HCT116 (cell line): ENCODE results near the gene TRIM59. TPM values are rescaled to one million over a fixed set of nuclear protein-coding genes. Genes with fewer than 3 reads are reported as not detected.

Experiments used
- ATAC-seq: fragments of 200-7000 bp; cut with Tn5 transposase; 2 replicates; pipeline ENCODE4 v1.9.1; 2020; ENCODE audit warnings: mild to moderate bottlenecking, moderate library complexity
- BruUV-seq: library from RNA; stranded (reverse); fragments of 400-500 nt; replicated peaks from 2 replicates; lab custom pipeline; 2021; lab: Mats Ljungman, UMichigan
- CTCF ChIA-PET: fragments of 300-600 bp; sonication (Branson Sonifier 250); formaldehyde crosslinking; loops from one replicate; lab custom pipeline; 2021; ENCODE audit warnings: antibody characterized with exemption; lab: Charles Lee
- POLR2A ChIA-PET: fragments of 300-600, 350-600 bp; sonication (Branson Sonifier 250); formaldehyde crosslinking; loops from one replicate; lab custom pipeline; 2021; ENCODE audit warnings: antibody characterized with exemption; lab: Charles Lee
- RAD21 ChIA-PET, 2 experiments: fragments of 300-600 bp; sonication (Branson Sonifier 250); formaldehyde crosslinking; loops; one replicate each; lab custom pipeline; 2023; ENCODE audit warnings: low total read pairs in 2 of 2; ENCODE audit not compliant: uncharacterized antibody in 2 of 2, unreplicated experiment in 2 of 2, low non-redundant PET in 1 of 2; lab: Charles Lee
- DNase-seq: peaks from one replicate; pipeline ENCODE4 v3.0.0-alpha.2; 2010; ENCODE audit warnings: low read depth, low spot score
- H2AFZ ChIP-seq: fragments of 200-600 bp; shearing (Covaris generic), sonication (generic); 2 replicates; pipeline ENCODE4 v1.6.1; 2017; ENCODE audit warnings: low read depth, mixed run types, mixed read lengths, antibody characterized with exemption, low read length; ENCODE audit not compliant: poor library complexity, severe bottlenecking
- H3K27ac ChIP-seq: 2 replicates; pipeline ENCODE4 v1.5.1; 2012; ENCODE audit warnings: low read depth, low read length
- H3K27me3 ChIP-seq: fragments of 200-600 bp; sonication (generic); 2 replicates; pipeline ENCODE4 v1.6.1; 2016; ENCODE audit warnings: mixed run types, low read length, mixed read lengths; ENCODE audit not compliant: insufficient read depth
- H3K36me3 ChIP-seq, 2 experiments: fragments of 200-500 bp in 1 of 2; fragments of 200-600 bp in 1 of 2; sonication (Bioruptor generic) in 1 of 2; sonication (generic) in 1 of 2; 2 replicates each; pipeline versions ENCODE4 v1.5.1 to v1.6.1; 2014 to 2016; ENCODE audit warnings: low read length in 2 of 2, inconsistent platforms in 1 of 2, mixed read lengths in 1 of 2, mixed run types in 1 of 2; ENCODE audit not compliant: insufficient read depth in 2 of 2, control insufficient read depth in 1 of 2
- H3K4me1 ChIP-seq, 2 experiments: fragments of 200-600 bp in 1 of 2; sonication (generic) in 1 of 2; 2 replicates each; pipeline versions ENCODE4 v1.5.1 to v1.6.1; 2012 to 2017; ENCODE audit warnings: low read length in 2 of 2, inconsistent platforms in 1 of 2, mild to moderate bottlenecking in 1 of 2, mixed read lengths in 1 of 2, mixed run types in 1 of 2, moderate library complexity in 1 of 2; ENCODE audit not compliant: insufficient read depth in 2 of 2, control insufficient read depth in 1 of 2
- H3K4me2 ChIP-seq: fragments of 200-600 bp; sonication (generic); 2 replicates; pipeline ENCODE4 v1.6.1; 2017; ENCODE audit warnings: mixed run types, low read length, mixed read lengths
- H3K4me3 ChIP-seq, 2 experiments: fragments of 200-600 bp in 1 of 2; sonication (generic) in 1 of 2; replicated peaks in 1 of 2; 2 replicates each; pipeline ENCODE4 v1.5.1; 2011 to 2016; ENCODE audit warnings: low read length in 2 of 2, control low read depth in 1 of 2, low read depth in 1 of 2, mild to moderate bottlenecking in 1 of 2, mixed read lengths in 1 of 2, mixed run types in 1 of 2
- H3K79me2 ChIP-seq: fragments of 200-600 bp; sonication (generic); 2 replicates; pipeline ENCODE4 v1.6.1; 2017; ENCODE audit warnings: mild to moderate bottlenecking, mixed run types, low read length, moderate library complexity, mixed read lengths; ENCODE audit not compliant: insufficient read depth
- H3K9ac ChIP-seq: fragments of 200-600 bp; sonication (generic); 2 replicates; pipeline ENCODE4 v1.6.1; 2016; ENCODE audit warnings: low read length, mixed read lengths
- H3K9me2 ChIP-seq: fragments of 200-600 bp; sonication (generic), shearing (Covaris generic); 2 replicates; pipeline ENCODE4 v1.6.1; 2017; ENCODE audit warnings: mixed run types, mild to moderate bottlenecking, moderate library complexity; ENCODE audit not compliant: insufficient read depth
- H3K9me3 ChIP-seq, 2 experiments: fragments of 200-500 bp in 1 of 2; fragments of 200-600 bp in 1 of 2; sonication (Bioruptor generic) in 1 of 2; sonication (generic) in 1 of 2; 2 replicates each; pipeline ENCODE4 v1.6.1; 2014 to 2017; ENCODE audit warnings: low read length in 2 of 2, mixed read lengths in 2 of 2, inconsistent platforms in 1 of 2, low read depth in 1 of 2, mild to moderate bottlenecking in 1 of 2, mixed run types in 1 of 2, moderate library complexity in 1 of 2; ENCODE audit not compliant: control insufficient read depth in 1 of 2, insufficient read depth in 1 of 2
- H4K20me1 ChIP-seq: fragments of 200-600 bp; sonication (generic), shearing (Covaris generic); 2 replicates; pipeline ENCODE4 v1.6.1; 2017; ENCODE audit warnings: mixed run types, mild to moderate bottlenecking, moderate library complexity; ENCODE audit not compliant: insufficient read depth
- ATF3 ChIP-seq: IDR thresholded peaks from 2 replicates; pipeline ENCODE4 v1.6.1; 2012
- CBX3 ChIP-seq: IDR thresholded peaks from 2 replicates; pipeline ENCODE4 v1.6.1; 2012; ENCODE audit warnings: low read depth
- CTCF ChIP-seq, 3 experiments: fragments of 200-600 bp in 1 of 3; sonication (generic) in 1 of 3; IDR thresholded peaks in 2 of 3; conservative IDR thresholded peaks in 1 of 3; 2 replicates each; pipeline ENCODE4 v1.5.1; 2012 to 2017; ENCODE audit warnings: low read depth in 2 of 3, low read length in 2 of 3, antibody characterized with exemption in 1 of 3, borderline replicate concordance in 1 of 3, control low read depth in 1 of 3, mild to moderate bottlenecking in 1 of 3, mixed read lengths in 1 of 3, mixed run types in 1 of 3, moderate library complexity in 1 of 3; ENCODE audit not compliant: insufficient read depth in 1 of 3
- ELF1 ChIP-seq: IDR thresholded peaks from 2 replicates; pipeline ENCODE4 v1.6.1; 2012; ENCODE audit warnings: low read depth, borderline replicate concordance
- EZH2phosphoT487 ChIP-seq: fragments of 200-600 bp; IDR thresholded peaks from 2 replicates; pipeline ENCODE4 v1.6.1; 2018; ENCODE audit warnings: antibody characterized with exemption, borderline replicate concordance
- FOSL1 ChIP-seq: IDR thresholded peaks from 2 replicates; pipeline ENCODE4 v1.6.1; 2012; ENCODE audit warnings: low read depth
- JUND ChIP-seq: IDR thresholded peaks from 2 replicates; pipeline ENCODE4 v1.6.1; 2012
- POLR2AphosphoS5 ChIP-seq: IDR thresholded peaks from 2 replicates; pipeline ENCODE4 v1.6.1; 2011; ENCODE audit warnings: mild to moderate bottlenecking, low read depth, low read length, moderate library complexity
- SIN3A ChIP-seq: IDR thresholded peaks from 2 replicates; pipeline ENCODE4 v1.6.1; 2012; ENCODE audit warnings: low read depth
- SP1 ChIP-seq: IDR thresholded peaks from 2 replicates; pipeline ENCODE4 v1.6.1; 2012; ENCODE audit warnings: low read depth
- SRF ChIP-seq: IDR thresholded peaks from 2 replicates; pipeline ENCODE4 v1.6.1; 2012; ENCODE audit warnings: low read depth
- YY1 ChIP-seq: IDR thresholded peaks from 2 replicates; pipeline ENCODE4 v1.6.1; 2011; ENCODE audit warnings: low read length, low read depth, moderate library complexity, mild to moderate bottlenecking; ENCODE audit not compliant: insufficient replicate concordance; ENCODE audit errors: extremely low read depth
- ZBTB33 ChIP-seq: IDR thresholded peaks from 2 replicates; pipeline ENCODE4 v1.6.1; 2011; ENCODE audit warnings: mild to moderate bottlenecking, low read length, moderate library complexity; ENCODE audit not compliant: insufficient replicate concordance; ENCODE audit errors: extremely low read depth
- ZNF274 ChIP-seq: fragments of 200-500 bp; sonication (Bioruptor generic); IDR thresholded peaks from 2 replicates; pipeline ENCODE4 v1.6.1; 2014; ENCODE audit warnings: mild to moderate bottlenecking, low read depth, low read length, inconsistent platforms
- intact Hi-C: fragments of 100-400 bp; cut with micrococcal nuclease; formaldehyde crosslinking; loops from 2 replicates; pipeline ENCODE4 v1.10.0; 2022
- total RNA-seq: library from RNA; stranded (reverse); gene quantifications from one replicate; pipeline ENCODE4 v1.2.1, GENCODE V29; 2021; ENCODE audit not compliant: unreplicated experiment

The TRIM59 gene
- total RNA-seq, 1 experiment from 2014 or later, result 41.6 TPM

GRCh38 chr3:160444411-160444810 is 5.2 kb downstream of the TRIM59 start:
- POLR2A ChIA-PET, result interaction anchor here (1.1 kb wide), 1 partner anchor 234 kb away, joined by 5 read pairs; no protein-coding TSS in a partner anchor
- Histone ChIP-seq H3K27ac (no peak overlapping the region), H3K9me2 (no peaks in the 10 kb centered on the region), H3K9me3 (no peaks in the 10 kb centered on the region), H4K20me1 (peaks cover 5% of the 10 kb centered on the region; the same call in 1 of the 2 replicates), H3K4me2 (no peak overlapping the region), H2AFZ (no peak overlapping the region), H3K9ac (no peak overlapping the region), H3K79me2 (peaks cover 100% of the 10 kb centered on the region), H3K4me1 (peaks cover 5 to 22% of the 10 kb centered on the region in 2 experiments; a peak in 3 of 4 replicates), H3K4me3 (no peak overlapping the region), H3K36me3 (peaks cover 2 to 29% of the 10 kb centered on the region in 2 experiments; a peak in 2 of 4 replicates), H3K27me3 (no peaks in the 10 kb centered on the region)
- BruUV-seq, result no TSS peak
- TF ChIP-seq SRF, result no peak
- no peak for TF ChIP-seq SIN3A
- TF ChIP-seq YY1, result no peak
- TF ChIP-seq ZNF274, result no peak
- no peak for TF ChIP-seq EZH2phosphoT487
- no peak for TF ChIP-seq CTCF (IDR thresholded peaks at IDR 0.05 in 2 of 3, conservative IDR thresholded peaks at IDR 0.05 in 1 of 3; ENCODE audit: borderline replicate concordance in 1 of 3, insufficient read depth in 1 of 3, low read depth in 2 of 3, low read length in 2 of 3)
- TF ChIP-seq ZBTB33, result no peak
- no peak for TF ChIP-seq CBX3
- no peak for TF ChIP-seq FOSL1
- no peak for TF ChIP-seq SP1
- TF ChIP-seq ELF1, result no peak
- TF ChIP-seq JUND, result no peak
- no peak for TF ChIP-seq ATF3
- no peak for TF ChIP-seq POLR2AphosphoS5
- CTCF ChIA-PET, result no interaction called here
- DNase-seq, result no peak
- RAD21 ChIA-PET, result no interaction called here
- 0 out of 2 replicates have a peak, but pooled peaks have one; percentile 16 for ATAC-seq
- intact Hi-C loops, result no loop called here
